ENCODE measurements around the gene WDR3.
"Not testable (repeated sequence)": the region's sequence is repeated elsewhere in the genome, so short reads cannot be mapped to it uniquely, and the experiment has no call there.

WDR3 gene

DNA sequence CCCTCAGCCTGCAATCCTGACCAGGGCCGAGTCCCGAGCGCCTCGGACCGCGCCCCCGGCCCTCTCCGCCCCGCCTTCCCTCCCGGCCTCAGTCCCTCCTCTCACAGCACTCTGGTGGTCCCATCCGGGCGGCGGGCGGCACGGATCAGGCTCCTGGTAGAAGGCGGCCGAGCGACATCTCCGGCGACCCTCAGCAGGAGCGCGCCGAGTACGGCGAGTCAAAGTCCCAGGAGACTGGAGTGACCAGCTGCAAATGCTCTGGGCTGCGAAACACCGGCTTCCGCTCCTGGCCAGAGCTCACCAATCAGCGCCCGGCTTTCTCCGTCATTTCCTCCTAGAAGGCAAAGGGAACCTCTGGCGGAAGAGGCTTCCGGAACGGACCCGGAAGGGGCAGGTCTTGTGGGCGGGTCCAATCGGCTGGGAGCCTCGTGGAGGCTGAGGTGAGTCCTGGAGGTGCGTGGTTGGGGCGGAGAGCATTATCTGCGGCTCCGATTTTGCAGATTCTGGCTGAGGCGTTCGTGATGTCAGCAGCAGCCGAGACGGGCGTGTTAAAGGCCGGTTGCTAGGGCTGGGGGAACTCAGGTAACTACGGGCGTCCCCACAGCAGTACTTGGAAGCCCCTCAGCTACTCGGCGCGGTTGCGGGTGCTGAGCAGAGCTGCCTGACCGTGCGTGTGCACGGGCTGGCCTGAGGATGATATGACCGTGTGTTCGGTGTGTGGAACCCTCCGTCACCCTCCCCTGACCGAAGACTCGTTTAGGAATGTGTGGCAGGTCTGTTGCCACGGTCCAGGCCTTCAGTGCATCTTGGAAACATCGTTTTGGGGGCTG is at the start of gene WDR3, which contains the start of gene GDAP2:
Gene WDR3 (plus strand): TSS at position 397 of the 830 bp plus-strand sequence. CDS start 3,581 bp downstream, outside the sequence.
Gene GDAP2 (minus strand): TSS at position 279 of the 830 bp plus-strand sequence. CDS start 9,264 bp downstream, outside the sequence.
- peak; percentile 95 for DNase-seq

DNA sequence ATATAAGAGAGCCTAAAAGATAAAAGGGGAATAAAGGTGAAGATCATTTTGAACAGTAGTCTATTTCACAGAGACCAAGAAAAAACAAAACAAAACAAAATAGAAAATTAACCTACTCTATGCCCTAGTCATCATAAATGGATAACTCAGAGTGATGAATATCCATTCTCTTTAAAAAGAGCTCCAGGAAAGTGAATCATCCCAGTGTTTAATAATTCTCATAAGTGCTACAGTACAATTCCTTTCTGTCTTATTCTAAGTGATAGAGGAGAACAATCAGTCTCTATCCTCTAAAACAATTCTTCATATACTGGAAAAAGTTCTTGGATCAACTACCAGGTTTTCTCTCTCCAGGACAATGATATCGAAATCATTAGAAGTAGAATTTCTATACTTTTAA is 45.9 kb upstream of the WDR3 start:
- DNase-seq = no peak

DNA sequence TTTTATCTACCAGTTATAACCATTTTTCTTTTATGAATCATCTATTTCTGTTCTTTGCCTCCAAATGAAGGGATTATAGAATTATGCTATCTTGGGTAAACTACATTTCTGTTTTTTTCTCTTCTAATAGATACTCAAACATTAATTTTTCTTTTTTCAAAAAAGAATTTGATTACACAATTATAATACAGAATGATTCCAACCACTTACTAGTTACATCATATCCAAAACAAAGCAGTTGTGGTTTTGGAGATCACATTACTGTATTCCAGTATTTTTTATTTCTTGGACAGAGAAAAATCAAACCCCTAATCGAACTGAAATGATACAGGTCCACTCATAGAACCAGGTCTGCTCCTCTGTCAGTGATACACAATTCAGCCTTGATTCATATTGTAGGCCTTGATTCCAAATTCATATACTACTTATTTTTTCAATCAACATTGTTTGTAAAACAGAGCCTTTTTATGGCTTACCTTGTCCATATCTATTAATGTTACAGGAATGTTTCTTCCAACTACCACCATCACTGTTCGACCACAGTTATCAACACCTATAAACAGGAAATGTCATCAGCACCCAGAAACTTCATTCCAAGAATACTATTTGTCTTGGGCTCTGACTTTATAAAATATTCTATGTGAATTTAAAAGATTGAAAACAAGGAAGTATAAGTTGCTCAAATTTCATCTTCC is 43.3 kb upstream of the WDR3 start:
- DNase-seq = no peak

DNA sequence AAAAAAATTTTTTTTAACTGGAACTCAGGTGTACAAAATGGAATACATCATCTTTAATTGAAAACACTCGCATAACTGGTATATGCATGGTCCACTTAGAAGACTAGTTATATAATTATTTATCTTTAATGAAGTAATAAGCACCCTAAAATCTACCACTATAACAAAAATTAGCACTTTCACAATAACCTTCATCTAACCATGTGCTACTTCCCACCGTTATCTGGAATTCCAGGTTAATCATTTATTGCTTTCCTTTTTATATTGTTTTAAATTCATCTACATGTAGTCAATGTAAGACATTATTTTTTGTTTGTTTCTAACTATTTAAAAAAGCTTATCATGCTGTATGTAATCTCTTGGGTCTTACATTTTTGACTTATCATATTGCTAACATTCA is 39.1 kb upstream of the WDR3 start:
- DNase-seq = no peak

DNA sequence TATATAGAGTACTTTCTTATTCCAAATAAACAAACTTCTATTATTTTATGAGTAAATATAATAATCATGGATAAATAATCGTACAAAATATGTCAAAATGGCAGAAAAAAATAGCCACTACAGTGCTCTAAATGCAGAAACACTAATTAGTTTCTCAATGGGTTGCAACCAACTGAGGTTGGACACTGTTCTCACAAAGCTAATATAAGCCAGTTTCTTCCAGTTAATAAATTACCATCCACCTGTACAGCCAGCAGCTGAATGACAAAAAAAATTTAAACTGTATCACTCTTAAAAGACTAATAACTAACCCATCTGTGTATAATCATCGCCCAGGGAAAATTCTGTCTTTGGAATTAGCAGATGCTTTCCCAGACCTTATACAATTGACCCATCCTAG is 37.0 kb upstream of the WDR3 start:
- no peak for DNase-seq

DNA sequence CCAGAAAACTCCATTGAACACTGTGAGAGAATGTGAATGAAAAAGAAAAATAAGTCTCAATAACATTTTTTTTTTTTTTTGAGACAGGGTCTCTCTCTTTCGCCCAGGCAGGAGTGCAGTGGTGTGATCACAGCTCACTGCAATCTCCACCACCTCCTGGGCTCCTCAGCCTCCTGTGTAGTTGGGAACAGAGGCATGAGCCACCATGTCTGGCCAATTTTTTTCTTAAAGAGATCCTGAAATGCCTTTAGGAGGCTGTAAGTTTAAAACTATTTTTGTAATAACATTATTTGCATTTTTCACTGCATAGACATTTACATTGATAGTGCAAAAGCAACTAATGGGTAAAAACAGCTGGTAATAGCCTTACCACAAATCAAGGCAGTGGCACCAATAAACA is 35.5 kb upstream of the WDR3 start:
- DNase-seq = no peak

DNA sequence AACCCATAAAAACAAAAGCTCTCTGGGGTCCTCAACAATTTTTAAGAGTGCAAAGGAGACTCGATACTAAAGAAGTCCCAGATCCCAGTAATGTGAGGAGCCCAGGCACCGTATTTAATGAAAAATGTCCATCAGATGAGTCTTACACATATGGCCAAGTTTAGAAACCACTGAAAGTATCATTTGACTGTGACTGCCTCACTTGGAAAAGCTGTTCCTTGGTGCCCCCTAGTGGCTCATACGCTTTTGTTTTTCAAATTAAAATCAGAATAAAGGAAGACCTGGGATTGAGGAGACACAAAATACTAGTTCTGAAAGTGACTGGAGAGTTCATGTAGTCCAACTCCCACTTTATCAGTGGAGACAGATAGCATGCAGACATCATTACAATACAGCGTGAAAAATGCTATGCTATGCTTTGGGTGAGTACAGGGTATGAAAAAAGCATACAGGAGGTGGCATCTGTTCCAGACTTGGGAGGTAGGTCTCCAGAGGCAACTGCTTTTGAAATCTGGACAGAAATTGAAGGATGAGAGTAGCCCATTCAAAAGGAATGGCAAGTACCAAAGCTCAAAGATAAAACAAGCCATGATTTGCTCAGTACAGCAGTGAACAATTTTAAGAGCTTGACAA is 33.9 kb upstream of the WDR3 start:
- peak; percentile 4 for DNase-seq

DNA sequence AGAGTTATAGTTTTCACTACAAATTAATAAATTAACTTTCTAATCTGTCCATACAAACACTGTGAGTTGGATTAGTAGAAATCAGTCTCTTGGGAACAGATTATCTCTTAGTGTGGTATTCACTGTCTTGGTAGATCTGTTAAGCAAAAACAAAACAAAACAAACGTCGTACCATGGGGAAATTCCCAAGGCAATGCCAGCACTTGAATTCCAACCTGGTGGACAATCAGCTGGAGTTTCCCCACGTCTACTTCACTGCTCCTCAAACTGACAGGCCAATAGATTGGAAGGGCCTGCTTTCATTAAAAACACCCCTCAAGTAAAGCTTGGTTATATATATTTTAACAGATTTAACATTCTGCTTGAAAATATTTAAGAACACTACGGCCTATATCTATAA is 32.0 kb upstream of the WDR3 start:
- DNase-seq = no peak

DNA sequence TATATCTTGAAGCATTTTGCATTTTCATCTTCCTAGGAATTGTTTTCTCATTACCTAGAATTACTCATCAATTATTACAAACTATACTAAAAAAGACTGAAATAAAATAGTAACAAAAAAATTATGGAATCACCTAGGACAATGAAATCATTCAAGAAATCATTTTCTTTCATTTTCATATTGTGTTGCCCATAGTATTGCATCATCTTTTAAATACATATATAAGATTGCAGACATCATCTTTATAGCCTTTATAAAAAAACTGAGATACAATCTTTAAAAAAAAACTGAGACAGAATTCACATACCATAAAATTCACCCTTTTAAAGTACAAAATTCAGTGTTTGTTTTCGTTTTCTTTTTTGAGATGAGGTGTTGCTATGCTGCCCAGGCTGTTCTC is 29.7 kb upstream of the WDR3 start:
- no peak for DNase-seq

DNA sequence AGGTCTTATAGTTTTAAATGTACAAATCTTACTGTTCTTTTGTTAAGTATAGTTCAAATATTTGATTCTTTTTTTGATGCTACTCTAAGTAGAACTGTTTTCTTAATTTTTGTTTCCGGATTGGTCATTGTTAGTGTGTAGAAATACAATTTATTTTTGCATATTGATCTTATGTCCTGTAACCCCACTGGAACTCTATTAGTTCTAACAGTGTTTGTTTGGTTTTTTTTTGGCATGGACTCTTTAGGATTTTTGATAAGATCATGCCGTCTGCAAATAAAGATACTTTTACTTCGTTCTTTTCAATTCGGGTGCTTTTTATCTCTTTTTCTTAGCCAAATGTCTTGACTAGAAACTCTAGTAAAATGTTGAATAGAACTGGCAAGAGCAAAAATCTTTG is 26.6 kb upstream of the WDR3 start:
- no peak for DNase-seq

DNA sequence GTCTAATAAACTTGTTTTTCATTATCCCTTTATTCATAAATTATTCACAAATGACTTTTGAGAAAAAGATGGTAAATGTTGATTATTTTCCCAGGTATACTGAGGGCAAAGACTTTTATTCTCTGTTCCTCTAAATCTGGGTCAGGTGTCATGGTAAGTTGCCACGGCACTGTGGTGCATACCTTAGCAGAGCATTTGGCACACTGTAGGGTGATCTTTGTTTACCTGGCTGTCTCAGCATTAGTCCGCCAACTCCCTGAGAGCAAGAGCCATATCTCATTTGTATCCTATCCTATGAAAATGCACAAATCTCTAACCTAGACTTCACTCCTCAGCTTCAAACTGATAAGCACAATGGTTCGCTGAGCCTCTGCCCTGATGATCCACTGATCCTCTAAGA is 25.1 kb upstream of the WDR3 start:
- no peak for DNase-seq

DNA sequence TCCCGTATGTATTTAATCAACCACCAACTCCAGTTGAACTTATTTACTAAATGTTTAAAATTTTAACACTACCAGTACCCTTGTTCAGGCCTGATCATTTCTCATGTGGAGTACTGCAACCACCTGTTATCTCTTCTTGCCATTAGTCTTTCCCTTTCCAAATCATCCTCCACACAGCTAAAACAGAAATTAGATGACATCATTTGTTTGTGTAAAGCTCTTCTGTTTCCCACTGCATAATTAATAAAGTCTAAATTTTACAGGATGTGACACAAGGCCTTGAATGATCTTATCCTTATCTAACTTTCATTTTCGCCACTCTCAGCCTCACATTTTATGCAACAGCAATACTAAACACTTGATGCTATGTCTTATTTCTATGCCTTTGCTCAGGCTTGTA is 24.5 kb upstream of the WDR3 start:
- no peak for DNase-seq

DNA sequence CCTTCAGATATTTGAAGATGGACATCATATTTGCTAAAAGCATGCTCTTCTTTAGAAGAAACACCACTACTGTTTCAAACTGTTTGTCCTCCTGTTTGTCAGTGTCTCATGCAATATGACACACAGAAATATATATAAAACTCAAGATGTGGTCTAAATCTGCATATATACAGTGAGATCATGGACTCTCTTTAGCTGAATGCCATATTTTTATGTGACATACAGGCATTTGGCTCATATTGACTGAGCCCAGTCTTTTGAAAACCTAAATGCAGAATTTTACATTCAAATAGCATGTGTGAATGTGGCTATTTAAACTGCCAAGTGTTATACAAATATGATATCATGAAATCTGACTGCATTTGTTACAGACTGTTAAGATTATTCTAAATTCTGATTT is 18.5 kb upstream of the WDR3 start:
- DNase-seq = no peak

DNA sequence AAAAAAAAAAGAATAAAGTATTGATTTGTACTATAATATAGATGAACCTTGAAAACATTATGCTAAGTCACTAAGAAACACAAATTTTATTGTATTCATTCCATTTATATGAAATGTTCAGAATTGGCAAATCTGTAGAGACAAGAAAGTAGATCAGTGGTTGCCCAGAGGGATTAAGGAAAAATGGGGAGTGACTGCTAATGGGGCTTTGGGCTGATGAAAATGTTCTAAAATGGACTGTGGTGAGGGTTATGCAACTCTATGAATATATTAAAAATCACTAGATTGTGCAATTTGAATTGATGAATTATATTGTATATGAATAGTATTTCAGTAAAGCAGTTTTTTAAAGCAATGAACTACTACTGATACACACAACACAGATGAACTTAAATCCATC is 10.2 kb upstream of the WDR3 start:
- no peak for DNase-seq

DNA sequence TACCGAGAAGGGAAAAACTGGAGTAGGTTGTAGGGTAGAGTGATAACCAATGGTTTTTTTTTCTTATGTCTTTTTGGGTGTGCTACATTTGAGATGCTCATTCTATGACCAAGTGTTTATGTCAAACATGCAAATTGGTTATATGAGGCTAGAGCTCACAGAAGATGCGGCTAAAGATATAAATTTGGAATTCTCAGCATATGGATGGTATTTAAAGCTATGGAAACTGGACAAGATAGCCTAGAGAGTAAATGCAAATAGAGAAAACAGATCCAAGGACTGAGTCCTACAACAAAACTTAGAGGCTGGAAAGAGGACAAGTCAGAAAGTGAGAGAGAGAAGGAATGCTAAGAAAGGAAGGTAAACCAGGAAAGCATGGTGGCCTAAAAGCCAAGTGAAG is 7.5 kb upstream of the WDR3 start:
- DNase-seq = no peak

DNA sequence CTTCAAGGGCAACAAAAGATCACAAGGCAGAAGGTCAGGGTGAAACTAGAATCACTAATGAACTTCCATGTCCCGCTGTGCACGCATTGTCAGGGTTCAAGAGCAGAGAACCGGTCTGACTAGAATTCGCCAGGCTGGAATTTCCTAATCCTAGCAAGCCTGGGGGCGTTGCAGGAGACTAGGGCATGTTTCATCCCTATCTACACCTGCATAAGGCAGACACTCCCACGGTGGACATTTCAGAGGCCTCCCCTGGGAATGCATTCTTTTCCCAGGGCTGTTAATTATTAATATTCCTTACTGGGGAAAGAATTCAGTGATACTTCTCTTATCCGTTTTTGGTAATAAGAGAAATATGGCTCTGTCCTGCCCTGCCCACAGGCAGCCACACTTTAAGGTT is 6.8 kb upstream of the WDR3 start:
- DNase-seq = not testable (repeated sequence)

DNA sequence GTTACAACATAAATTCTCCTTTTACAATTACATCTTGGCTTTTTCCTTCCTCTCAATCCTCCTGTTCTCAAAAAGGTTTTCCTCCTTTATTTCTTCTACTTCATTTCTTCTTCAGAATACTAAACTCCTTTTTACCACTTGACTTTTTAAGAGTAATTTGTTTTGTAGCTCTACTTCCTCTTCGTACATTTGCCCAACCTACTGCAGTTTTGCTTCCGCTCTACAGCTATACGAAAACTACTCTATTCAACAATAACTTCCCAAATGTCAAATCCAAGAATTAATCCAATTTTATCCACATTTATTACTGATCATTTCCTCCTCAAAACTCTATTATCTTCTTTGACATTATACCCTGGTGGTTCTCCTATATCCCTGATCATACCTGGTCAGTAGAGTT is 3.6 kb upstream of the WDR3 start:
- no peak for DNase-seq

DNA sequence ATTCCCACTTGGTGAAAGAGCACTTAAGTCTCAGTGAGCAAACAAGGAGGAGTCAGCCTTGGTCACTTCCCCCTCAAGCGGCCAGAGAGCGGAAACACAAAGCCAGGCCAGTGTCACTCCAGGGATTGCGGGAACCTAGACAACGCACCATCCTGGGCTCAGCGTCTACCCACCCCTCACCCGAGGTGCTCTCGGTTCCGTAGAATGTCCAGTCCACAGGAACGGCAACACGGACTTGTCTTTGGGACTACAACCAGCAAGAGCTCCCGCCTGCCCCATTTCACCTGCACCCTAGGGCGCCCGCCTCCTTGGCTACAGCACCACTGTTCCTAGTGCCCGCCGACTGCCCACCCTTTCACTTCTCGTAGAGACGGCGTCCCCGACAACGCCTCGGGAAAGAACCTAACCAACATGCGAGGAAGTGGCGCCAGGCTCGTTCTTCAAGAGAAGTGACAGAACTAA is 627 bp upstream of the WDR3 start:
- peak; percentile 17 for DNase-seq

DNA sequence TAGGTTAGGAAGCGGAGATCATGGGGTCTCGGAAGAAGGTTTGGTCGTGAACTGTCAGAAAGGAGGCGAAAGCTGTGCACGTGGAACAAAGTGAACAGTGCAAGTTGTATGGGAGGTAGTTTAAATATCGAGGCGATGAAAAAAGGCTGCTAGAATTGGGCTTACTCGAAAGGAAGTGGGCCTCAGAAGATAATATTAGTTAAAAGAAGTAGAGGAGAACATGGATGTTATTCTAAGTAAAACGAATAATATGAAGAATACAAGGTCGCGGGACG is 571 bp downstream of the WDR3 start:
- DNase-seq = no peak

DNA sequence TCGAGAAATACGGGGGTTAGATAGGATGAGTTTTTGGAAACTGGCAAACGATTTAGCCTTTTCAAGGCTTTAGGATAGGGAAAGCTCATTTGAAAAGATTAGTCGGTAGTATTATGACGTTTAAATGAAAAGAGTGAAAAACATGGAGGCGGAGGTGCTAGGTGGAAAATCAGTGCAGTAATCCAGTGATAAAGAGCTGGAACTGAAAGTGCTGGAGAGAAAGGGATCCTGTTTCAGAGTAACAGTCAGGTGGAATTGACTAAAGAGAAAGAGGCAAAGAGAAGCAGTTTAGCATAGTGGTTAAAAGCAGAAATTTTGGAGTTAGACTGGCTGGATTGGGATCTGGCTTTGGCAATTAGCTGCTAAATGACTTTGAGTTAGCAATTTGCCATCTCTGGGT is 945 bp downstream of the WDR3 start:
- DNase-seq = no peak

DNA sequence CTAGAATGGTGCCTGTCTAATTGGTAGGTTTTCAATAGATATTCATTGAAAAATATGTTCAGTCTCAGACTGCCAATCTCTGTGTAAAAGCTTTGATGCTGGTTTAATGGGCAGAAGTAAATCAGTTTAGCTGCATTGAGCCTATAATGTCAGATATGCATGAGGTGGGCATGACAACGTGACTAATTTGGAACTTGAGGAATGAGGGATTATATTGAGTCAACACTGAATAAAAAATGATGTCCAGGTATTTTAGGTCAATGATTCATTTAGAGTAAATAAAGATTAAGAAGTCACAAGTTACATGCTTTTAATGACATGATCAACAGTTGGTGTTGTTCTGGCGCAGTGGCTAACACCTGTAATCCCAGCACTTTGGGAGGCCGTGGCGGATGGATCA is 3.0 kb downstream of the WDR3 start:
- DNase-seq = no peak

DNA sequence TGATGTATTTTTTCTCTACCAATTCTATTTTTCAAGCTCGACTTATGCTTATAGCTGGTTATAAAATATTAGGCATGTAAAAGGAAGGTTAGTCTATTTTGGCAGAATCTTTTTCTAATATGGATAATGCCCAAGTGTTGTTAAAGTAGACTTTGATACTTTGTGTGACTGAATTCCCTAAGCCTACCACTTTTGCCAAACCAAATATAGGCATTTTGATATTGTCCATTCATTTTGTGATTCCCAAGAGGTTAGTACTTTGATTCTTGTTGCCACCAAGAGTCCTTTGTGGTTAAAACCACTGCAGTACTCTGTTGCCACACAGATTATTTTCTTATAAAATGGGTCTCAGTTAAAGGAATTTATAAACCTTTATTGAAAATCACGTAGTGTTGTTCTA is 4.2 kb downstream of the WDR3 start:
- no peak for DNase-seq

DNA sequence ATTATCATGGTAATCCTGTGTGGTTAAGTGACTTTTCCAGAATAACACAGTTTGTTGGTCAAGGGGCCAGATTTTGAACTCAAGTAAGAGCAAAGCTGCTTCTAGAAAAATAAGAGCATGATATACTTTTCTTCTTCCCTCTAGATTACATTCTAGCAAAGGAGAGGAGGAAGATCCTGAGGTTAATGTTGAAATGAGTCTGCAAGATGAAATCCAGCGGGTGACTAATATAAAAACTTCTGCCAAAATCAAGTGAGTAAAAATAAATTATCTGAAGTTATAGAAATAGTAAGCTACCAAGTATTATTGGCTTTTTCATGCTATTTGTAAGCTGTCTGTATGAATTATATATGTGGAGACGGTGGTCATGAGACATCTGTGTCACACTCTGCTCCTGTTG is 12.8 kb downstream of the WDR3 start:
- DNase-seq = no peak

DNA sequence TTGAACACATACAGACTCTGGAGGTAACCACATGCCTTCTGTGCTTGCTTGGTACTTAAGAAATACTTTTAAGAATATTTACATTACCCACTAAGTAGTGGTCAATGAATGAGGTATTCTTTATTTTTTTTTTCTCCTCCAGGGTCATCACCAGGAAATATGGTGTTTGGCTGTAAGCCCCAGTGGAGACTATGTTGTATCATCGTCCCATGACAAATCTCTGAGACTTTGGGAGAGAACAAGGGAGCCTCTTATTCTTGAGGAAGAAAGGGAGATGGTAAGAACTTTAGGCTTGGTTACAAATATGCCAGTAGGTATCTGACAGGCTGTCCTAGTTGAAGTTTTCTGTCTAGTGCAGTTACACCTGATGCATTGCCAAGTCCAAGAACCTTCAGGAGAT is 22.8 kb downstream of the WDR3 start:
- DNase-seq = no peak
